ENCODE results near the gene SPECC1.
"Not testable (repeated sequence)": the region's sequence is repeated elsewhere in the genome, so short reads cannot be mapped to it uniquely, and the experiment has no call there.

The SPECC1 gene

GRCh38 chr17:20314834-20315233 lies 305.7 kb downstream of the SPECC1 start:
- H3K36me3 ChIP-seq, result no peaks in the 10 kb centered on the region
- H3K4me1 ChIP-seq, result no peaks in the 10 kb centered on the region
- H3K27me3 ChIP-seq, result no peaks in the 10 kb centered on the region
- H3K4me3 ChIP-seq (ENCODE audit: low read depth, low read length), result no peak overlapping the region
- TF ChIP-seq CTCF (IDR thresholded peaks at IDR 0.05; ENCODE audit: low read depth, low read length), result no peak
- no peaks in the 10 kb centered on the region for H3K9me3 ChIP-seq
- no peak for DNase-seq

GRCh38 chr17:20315311-20315710 lies 306.2 kb downstream of the SPECC1 start:
- Histone ChIP-seq H3K4me3 (ENCODE audit: low read depth, low read length) (no peak overlapping the region), H3K4me1 (no peaks in the 10 kb centered on the region), H3K36me3 (no peaks in the 10 kb centered on the region), H3K27me3 (no peaks in the 10 kb centered on the region), H3K9me3 (no peaks in the 10 kb centered on the region)
- DNase-seq, result no peak
- no peak for TF ChIP-seq CTCF (IDR thresholded peaks at IDR 0.05; ENCODE audit: low read depth, low read length)

GRCh38 chr17:20315821-20316220 lies 306.7 kb downstream of the SPECC1 start:
- H3K9me3 ChIP-seq, result no peaks in the 10 kb centered on the region
- H3K36me3 ChIP-seq, result no peaks in the 10 kb centered on the region
- no peak for TF ChIP-seq CTCF (IDR thresholded peaks at IDR 0.05; ENCODE audit: low read depth, low read length)
- H3K4me1 ChIP-seq, result no peaks in the 10 kb centered on the region
- no peak for DNase-seq
- no peaks in the 10 kb centered on the region for H3K27me3 ChIP-seq
- H3K4me3 ChIP-seq (ENCODE audit: low read depth, low read length), result no peak overlapping the region

GRCh38 chr17:20320535-20321229 lies 311.5 kb downstream of the SPECC1 start:
- not testable (repeated sequence) for H3K4me1 ChIP-seq; H3K4me3 ChIP-seq (ENCODE audit: low read depth, low read length); H3K9me3 ChIP-seq; H3K36me3 ChIP-seq; H3K27me3 ChIP-seq
- peak; percentile 50 for TF ChIP-seq CTCF (IDR thresholded peaks at IDR 0.05; ENCODE audit: low read depth, low read length)
- peak; percentile 26 for DNase-seq

- not testable (repeated sequence) for H3K9me3 ChIP-seq; H3K4me3 ChIP-seq (ENCODE audit: low read depth, low read length); H3K36me3 ChIP-seq; H3K27me3 ChIP-seq; H3K4me1 ChIP-seq; DNase-seq
Measured at GRCh38 chr17:20321357-20321756, 312.2 kb downstream of the SPECC1 start.

- DNase-seq; H3K9me3 ChIP-seq; H3K4me3 ChIP-seq (ENCODE audit: low read depth, low read length); H3K27me3 ChIP-seq; H3K36me3 ChIP-seq; H3K4me1 ChIP-seq: not testable (repeated sequence)
Measured at GRCh38 chr17:20327739-20328138, 318.6 kb downstream of the SPECC1 start.

GRCh38 chr17:20351405-20351804 lies 342.2 kb downstream of the SPECC1 start:
- DNase-seq; H3K9me3 ChIP-seq; H3K4me1 ChIP-seq; H3K27me3 ChIP-seq; H3K4me3 ChIP-seq (ENCODE audit: low read depth, low read length); H3K36me3 ChIP-seq: not testable (repeated sequence)

GRCh38 chr17:20352567-20352966 lies 343.4 kb downstream of the SPECC1 start:
- not testable (repeated sequence) for H3K9me3 ChIP-seq; DNase-seq; H3K27me3 ChIP-seq; H3K4me1 ChIP-seq; H3K4me3 ChIP-seq (ENCODE audit: low read depth, low read length); H3K36me3 ChIP-seq

- not testable (repeated sequence) for H3K36me3 ChIP-seq; H3K27me3 ChIP-seq; H3K4me1 ChIP-seq; H3K4me3 ChIP-seq (ENCODE audit: low read depth, low read length); DNase-seq; H3K9me3 ChIP-seq
Measured at GRCh38 chr17:20363846-20364245, 354.7 kb downstream of the SPECC1 start.

All from BE2C (cell line).